Measurements from ENCODE around the gene CLK4. TPM values are rescaled to one million over a fixed set of nuclear protein-coding genes. Genes with fewer than 3 reads are reported as not detected.

The CLK4 gene
- total RNA-seq, 1 experiment from 2014 or later: 29.3 TPM

GRCh38 chr5:178576591-178577351 lies 50.1 kb downstream of the CLK4 start:
- no peaks in the 10 kb centered on the region for H3K36me3 Mint-ChIP-seq (ENCODE audit: insufficient read depth, unreplicated experiment)
- H3K4me3 Mint-ChIP-seq (ENCODE audit: low read depth, unreplicated experiment): no peak overlapping the region
- intact Hi-C loops (cut with micrococcal nuclease; ENCODE audit: unreplicated experiment): no loop called here
- no peak for DNase-seq
- no TSS peak for BruUV-seq (replicated peaks)
- H3K27ac Mint-ChIP-seq (ENCODE audit: unreplicated experiment): no peak overlapping the region
- no peak for TF ChIP-seq CTCF (IDR thresholded peaks at IDR 0.05; ENCODE audit: unreplicated experiment)
- CTCF ChIA-PET: no interaction called here
- peaks cover 11% of the 10 kb centered on the region for H3K9me3 Mint-ChIP-seq (ENCODE audit: low read depth, unreplicated experiment)
- H3K4me1 Mint-ChIP-seq (ENCODE audit: low read depth, unreplicated experiment): no peaks in the 10 kb centered on the region
- no peaks in the 10 kb centered on the region for H3K27me3 Mint-ChIP-seq (ENCODE audit: unreplicated experiment)

- Mint-ChIP-seq H3K36me3 (ENCODE audit: insufficient read depth, unreplicated experiment) (no peaks in the 10 kb centered on the region), H3K4me3 (ENCODE audit: low read depth, unreplicated experiment) (no peak overlapping the region), H3K9me3 (ENCODE audit: low read depth, unreplicated experiment) (peaks cover 14% of the 10 kb centered on the region), H3K27me3 (ENCODE audit: unreplicated experiment) (no peaks in the 10 kb centered on the region), H3K27ac (ENCODE audit: unreplicated experiment) (no peak overlapping the region), H3K4me1 (ENCODE audit: low read depth, unreplicated experiment) (no peaks in the 10 kb centered on the region)
- no peak for DNase-seq
- BruUV-seq (replicated peaks): no TSS peak
- CTCF ChIA-PET: no interaction called here
- intact Hi-C loops (cut with micrococcal nuclease; ENCODE audit: unreplicated experiment): no loop called here
- TF ChIP-seq CTCF (IDR thresholded peaks at IDR 0.05; ENCODE audit: unreplicated experiment): no peak
These were observed 53.6 kb downstream of the CLK4 start for GRCh38 chr5:178573216-178573615.

GRCh38 chr5:178572617-178573016 lies 54.2 kb downstream of the CLK4 start:
- H3K36me3 Mint-ChIP-seq (ENCODE audit: insufficient read depth, unreplicated experiment): no peaks in the 10 kb centered on the region
- H3K4me1 Mint-ChIP-seq (ENCODE audit: low read depth, unreplicated experiment): no peaks in the 10 kb centered on the region
- TF ChIP-seq CTCF (IDR thresholded peaks at IDR 0.05; ENCODE audit: unreplicated experiment): no peak
- intact Hi-C loops (cut with micrococcal nuclease; ENCODE audit: unreplicated experiment): no loop called here
- H3K27me3 Mint-ChIP-seq (ENCODE audit: unreplicated experiment): no peaks in the 10 kb centered on the region
- no peak for DNase-seq
- CTCF ChIA-PET: no interaction called here
- no peak overlapping the region for H3K4me3 Mint-ChIP-seq (ENCODE audit: low read depth, unreplicated experiment)
- BruUV-seq (replicated peaks): no TSS peak
- peaks cover 12% of the 10 kb centered on the region for H3K9me3 Mint-ChIP-seq (ENCODE audit: low read depth, unreplicated experiment)
- no peak overlapping the region for H3K27ac Mint-ChIP-seq (ENCODE audit: unreplicated experiment)

GRCh38 chr5:178569485-178569884 lies 57.4 kb downstream of the CLK4 start:
- CTCF ChIA-PET: no interaction called here

More at GRCh38 chr5:178569485-178569884, 57.4 kb downstream of the CLK4 start:
- H3K4me3 Mint-ChIP-seq (ENCODE audit: low read depth, unreplicated experiment): no peak overlapping the region
- H3K36me3 Mint-ChIP-seq (ENCODE audit: insufficient read depth, unreplicated experiment): no peaks in the 10 kb centered on the region
- no peak for DNase-seq
- no TSS peak for BruUV-seq (replicated peaks)
- intact Hi-C loops (cut with micrococcal nuclease; ENCODE audit: unreplicated experiment): no loop called here
- H3K9me3 Mint-ChIP-seq (ENCODE audit: low read depth, unreplicated experiment): peaks cover 7% of the 10 kb centered on the region
- H3K27ac Mint-ChIP-seq (ENCODE audit: unreplicated experiment): no peak overlapping the region
- H3K27me3 Mint-ChIP-seq (ENCODE audit: unreplicated experiment): no peaks in the 10 kb centered on the region
- TF ChIP-seq CTCF (IDR thresholded peaks at IDR 0.05; ENCODE audit: unreplicated experiment): no peak
- H3K4me1 Mint-ChIP-seq (ENCODE audit: low read depth, unreplicated experiment): no peaks in the 10 kb centered on the region
